SKM-1 (cell line): ENCODE results near the gene LGALS4.
"Not testable (repeated sequence)": the region's sequence is repeated elsewhere in the genome, so short reads cannot be mapped to it uniquely, and the experiment has no call there.

Experiments used
- DNase-seq: peaks from one replicate; lab custom pipeline; 2025; ENCODE audit not compliant: unreplicated experiment; lab: John Stamatoyannopoulos, UW

The LGALS4 gene

DNA sequence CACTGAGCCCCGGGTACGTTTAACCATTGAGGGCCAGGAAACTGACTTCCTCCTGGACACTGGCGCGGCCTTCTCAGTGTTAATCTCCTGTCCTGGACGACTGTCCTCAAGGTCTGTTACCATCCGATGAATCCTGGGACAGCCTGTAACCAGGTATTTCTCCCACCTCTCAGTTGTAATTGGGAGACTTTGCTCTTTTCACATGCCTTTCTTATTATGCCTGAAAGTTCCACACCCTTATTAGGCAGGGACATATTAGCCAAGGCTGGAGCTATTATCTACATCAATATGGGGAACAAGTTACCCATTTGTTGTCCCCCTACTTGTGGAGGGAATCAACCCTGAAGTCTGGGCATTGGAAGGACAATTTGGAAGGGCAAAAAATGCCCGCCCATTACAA is 13.2 kb upstream of the LGALS4 start:
- not testable (repeated sequence) for DNase-seq

DNA sequence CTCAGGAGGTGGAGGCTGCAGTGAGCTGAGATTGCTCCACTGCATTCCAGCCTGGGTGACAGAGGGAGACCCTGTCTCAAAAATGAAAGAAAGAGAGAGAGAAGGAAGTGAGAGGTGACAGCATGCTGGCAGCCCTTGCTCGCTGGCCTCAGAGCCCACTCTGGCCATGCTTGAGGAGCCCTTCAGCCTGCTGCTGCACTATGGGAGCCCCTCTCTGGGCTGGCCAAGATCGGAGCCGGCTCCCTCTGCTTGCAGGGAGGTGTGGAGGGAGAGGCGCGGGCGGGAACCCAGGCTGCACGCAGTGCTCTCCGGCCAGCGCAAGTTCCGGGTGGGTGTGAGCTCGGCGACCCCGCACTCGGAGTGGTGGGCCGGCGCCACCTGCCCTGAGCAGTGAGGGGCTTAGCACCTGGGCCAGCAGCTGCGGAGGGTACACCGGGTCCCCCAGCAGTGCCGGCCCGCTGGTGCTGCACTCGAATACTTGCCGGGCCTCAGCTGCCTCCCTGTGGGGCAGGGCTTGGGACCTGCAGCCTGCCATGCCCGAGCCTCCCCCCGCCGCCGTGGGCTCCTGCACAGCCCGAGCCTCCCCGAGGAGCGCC is 8.6 kb upstream of the LGALS4 start:
- DNase-seq: not testable (repeated sequence)

DNA sequence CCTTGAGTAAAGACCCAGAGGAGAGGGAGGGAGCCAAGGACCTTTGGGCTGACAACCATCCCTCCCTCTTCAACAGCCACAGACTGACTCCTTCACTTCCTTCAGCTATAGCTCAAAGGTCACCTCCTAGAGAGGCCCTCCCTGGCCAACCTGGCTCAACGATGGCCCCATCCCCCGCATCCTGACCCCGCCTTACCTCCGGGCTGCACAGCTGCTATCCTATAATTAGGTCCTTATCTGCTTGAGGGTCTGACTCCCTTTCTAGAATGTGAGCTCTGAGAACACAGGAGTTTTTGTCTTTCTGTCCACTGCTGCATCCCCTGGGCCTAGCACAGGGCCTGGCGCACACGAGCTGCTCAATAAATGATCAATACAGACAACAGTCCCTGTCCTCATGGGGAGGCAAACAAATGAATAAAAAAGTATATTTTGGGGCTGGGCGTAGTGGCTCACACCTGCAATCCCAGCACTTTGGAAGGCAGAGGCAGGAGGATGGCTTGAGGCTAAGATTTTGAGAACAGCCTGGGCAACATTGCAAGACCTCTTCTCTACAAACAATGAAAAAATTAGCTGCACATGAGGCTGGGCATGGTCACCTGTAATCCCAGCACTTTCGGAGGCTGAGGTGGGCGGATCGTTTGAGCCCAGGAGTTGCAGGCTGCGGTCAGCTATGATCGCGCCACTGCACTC is 6.6 kb upstream of the LGALS4 start:
- no peak for DNase-seq

DNA sequence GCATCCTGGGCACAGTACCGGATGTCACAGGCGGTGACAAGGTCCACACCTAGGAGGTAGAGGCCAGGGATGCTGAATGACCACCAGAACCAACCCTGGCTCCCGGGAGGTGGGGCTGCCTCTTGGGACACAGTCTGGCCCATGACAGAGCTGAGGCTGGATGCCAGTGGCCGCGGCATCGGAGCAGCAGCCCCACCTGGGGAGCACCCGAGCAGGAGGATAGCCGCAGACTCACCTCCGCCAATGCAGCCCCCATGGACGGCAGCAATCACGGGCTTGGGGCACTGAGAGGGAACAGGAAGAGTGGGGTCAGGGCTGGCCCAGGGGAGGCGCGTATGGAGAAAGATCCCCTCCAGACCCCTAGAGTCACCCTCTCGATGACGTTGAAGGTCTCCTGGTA is 4.3 kb upstream of the LGALS4 start:
- DNase-seq: no peak

DNA sequence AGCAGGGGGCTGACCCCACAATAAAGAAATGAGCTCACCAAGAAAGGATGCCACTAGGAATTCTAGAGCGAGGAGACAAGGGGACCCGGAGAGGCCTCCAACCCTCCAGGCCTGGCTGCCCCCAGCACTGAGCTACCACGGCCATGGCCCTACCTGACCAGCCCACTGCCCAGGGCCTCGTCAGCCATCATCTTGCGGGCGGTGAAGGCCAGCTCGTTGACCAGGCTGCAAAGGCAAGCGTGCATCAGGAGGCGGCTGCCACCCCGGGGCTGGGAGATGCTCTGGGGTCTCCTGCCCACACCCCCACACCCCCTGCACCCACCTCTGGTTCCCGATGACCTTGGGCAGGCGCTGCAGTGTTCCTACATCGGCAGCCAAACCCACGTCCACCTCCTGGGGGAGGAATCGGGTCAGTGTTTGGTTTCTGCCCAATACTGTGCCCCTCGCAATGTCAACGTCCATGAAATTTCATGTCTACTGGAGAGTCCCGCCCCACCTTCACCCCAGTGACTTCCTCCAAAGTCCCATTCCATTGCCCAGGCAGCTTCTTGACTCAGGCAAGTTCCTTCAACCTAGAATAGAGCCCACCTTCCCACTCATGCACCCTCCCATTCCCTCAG is 3.5 kb upstream of the LGALS4 start:
- no peak for DNase-seq

DNA sequence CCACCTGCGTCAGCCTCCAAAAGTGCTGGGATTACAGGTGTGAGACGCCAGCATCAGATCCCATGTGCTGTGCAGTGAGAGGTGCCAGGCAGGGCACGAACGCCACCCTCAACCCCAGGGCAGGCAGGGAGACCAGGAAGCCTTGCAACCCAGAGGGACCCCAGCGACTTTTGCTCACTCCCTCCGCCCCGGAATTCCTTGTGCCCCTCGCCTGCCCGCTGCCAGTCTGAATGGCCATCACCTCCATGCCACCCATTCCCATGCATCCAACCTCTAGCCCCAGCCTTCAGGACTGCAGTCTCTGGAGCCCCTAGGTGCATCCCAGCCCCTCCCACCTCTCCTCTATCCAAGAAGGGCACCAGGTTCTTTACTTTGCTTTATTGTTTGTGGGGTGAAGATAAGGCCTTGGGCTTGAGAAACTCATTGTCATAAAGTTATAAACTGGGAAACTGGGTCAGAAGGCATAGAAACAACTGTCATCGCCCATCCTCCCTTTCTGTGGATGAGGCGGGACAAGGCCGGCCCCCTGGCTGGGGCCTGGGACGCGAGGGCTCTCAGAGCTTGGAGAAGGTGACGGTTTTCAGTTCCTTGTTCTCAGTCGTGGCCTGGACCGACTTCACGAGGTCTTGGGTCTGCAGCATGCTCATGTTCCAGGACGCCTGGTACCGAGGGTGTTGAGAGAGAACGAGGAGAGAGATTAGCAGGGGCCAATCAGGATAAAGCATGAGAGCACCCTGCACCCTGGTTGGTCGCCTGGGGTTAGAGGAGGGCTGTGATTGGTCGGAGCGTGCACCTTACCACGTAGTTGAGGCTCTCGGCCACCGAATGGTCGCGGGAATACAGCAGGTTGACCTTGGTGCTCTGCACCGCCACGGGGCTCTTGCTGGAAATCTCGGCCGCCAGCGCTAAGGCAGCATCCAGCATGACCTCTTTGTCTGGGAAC is 2.6 kb upstream of the LGALS4 start:
- no peak for DNase-seq

DNA sequence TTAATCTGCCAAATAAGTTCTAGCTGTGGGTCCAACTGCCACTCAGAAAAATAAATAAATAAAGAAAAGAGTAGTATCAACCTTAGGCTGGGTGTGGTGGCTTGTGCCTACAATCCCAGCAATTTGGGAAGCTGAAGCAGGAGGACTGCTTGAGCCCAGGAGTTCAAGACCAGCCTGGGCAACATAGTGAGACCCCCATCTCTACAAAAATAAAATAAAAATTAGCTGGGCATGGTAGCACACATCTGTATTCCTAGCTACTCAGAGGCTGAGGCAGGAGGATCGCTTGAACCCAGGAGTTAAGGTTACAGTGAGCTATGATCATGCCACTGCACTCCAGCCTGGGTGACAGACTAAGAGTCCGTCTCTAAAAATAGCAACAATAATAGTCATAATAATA is 1.2 kb upstream of the LGALS4 start:
- DNase-seq: not testable (repeated sequence)

DNA sequence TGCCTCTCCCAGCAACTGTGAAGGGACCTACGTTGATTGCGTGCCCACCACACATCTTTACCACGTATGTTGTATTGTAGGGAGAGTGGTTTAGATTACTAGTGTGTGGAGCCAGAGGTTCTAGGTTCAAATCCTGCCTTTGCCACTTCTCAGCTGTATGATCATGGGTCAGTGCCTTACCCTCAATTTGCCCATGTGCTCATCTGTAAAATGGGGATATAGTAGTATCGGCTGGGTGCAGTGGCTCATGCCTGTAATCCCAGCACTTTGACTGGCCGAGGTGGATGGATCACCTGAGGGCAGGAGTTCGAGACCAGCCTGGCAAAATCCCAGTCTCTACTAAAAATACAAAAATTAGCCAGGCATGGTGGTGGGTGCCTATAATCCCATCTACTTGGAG is 578 bp upstream of the LGALS4 start:
- DNase-seq: no peak

DNA sequence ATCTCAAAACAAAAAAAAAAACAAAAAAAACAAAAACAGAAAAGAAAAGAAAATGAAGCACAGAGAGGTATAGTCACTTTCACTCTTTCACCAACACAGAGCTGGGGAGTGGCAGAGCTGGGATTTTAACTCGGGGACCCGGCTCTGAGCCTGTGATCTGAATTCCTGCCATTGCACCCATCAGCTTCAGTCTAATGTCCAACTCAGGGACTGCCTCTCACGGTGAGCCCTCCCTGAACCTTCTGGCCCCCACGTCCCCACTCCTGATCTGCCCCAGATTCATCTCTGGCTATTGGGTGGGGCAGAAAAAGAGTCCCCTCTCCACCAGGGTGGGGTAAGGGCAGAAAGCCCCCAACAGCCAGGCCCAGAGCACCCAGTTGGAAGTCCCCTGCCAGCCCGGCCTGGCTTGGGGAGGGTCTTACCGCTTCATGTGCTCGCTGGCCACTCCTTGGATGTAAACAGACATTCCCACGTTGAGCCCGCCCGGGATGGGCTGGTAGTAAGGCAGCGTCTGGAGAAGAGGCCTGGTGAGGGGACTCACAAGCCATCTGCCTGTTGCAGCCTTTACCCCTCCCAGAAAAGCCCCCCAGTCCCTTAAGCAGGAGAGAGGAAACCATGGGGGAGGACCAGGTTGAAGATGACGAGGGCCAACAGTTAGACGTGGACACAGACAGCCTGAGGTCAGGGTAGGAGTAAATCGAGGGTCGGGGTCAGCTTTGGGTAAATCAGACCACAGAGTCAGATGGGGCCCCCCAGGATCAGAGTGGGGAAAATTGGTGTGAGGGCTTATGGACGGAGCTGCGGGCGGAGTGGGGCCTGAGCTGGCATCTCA is 520 bp downstream of the LGALS4 start:
- DNase-seq: no peak

DNA sequence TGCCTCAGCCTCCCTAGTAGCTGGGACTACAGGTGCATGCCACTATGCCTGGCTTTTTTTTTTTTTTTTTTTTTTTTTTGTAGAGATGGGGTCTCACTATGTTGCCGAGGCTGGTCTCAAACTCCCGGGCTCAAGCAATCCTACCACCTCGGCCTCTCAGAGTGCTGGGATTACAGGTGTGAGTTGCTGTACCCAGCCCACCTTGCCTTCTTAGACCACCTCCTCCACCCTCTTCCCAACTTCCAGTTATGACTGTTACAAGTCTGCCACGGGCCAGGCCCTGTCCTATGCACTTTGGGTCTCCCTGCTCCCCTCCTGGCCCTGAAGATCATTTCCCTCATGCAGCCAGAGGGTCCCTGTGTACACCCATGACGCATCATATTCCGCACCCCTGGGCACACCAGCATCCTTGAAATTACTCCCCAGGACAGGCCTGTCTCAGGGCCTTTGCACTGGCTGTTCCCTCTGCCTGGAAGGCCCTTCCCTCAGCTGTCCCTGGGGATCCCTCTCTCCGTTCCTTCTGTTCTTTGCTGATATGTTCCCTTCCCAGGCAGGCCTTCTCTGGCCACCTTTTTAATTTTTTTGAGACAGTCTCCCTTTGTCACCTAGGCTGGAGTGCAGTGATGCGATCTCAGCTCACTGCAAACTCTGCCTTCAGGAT is 3.0 kb downstream of the LGALS4 start:
- no peak for DNase-seq

DNA sequence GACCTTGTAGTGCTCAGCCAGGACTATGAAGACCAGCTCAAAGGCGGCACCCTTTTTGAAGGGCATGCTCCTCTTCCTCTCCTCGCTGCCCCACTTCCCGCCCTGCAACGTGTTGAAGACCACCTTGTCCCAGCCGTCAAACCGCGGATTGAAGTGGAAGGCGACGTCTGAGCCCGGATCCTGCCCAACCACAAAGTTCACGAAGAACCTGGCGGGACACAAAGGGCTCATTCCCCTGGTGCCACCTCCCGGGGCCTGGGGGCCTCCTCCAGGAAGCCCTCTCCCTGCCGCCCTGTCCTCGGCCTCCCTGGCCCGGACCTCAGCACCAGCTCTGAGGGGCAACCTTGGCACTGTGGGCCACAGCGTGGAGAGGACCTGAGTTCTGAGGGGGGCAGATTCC is 4.0 kb downstream of the LGALS4 start:
- no peak for DNase-seq

DNA sequence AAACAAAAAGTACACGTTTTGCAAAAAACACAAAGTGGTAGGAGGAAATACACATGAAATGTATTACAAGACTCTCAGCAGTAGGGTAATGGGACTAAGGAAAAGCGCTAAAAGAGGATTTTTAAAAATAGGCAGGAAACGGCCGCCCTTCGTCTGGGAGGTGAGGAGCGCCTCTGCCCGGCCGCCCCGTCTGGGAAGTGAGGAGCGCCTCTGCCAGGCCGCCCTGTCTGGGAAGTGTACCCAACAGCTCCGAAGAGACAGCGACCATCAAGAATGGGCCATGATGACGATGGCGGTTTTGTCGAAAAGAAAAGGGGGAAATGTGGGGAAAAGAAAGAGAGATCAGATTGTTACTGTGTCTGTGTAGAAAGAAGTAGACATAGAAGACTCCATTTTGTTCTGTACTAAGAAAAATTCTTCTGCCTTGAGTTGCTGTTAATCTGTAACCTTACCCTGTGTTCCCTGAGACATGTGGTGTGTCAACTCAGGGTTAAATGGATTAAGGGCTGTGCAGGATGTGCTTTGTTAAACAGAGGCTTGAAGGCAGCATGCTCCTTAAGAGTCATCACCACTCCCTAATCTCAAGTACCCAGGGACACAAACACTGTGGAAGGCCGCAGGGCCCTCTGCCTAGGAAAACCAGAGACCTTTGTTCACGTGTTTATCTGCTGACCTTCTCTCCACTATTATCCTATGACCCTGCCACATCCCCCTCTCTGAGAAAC is 5.2 kb downstream of the LGALS4 start:
- DNase-seq: not testable (repeated sequence)

DNA sequence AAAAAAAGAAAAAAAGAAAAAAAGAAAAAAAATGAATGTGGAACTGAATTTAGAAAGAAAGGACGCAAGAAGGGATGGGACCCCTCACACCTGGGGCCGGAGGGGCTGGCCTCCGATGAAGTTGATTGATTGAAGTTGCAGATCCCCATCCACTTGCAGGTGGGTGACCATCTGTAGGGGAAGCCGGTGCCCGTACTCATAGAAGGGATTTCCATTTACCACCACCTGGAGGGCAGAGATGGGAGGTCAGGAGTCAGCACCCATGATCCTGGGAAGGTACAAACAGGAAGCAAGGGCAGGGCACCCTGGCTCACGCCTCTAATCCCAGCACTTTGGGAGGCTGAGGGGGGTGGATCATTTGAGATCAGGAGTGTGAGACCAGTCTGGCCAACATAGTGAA is 6.4 kb downstream of the LGALS4 start:
- DNase-seq: no peak

DNA sequence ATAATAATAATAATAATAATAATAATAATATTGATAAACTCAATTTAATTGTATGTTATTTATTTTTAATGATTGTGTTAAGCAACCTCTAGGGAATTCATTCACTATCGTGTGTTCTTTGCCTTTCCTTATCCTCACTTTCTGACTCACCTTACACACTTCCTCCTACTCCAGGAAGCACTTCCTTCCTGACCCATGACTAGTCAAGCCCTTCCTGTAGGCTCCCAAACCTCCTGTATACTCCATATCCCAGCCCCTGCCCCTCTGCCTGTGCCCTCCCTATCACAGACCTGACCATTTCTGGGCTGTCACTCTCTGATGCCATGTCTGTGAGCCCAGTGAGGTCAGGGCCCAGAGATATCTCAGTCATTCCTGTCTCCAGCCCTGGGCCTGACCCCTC is 7.6 kb downstream of the LGALS4 start:
- DNase-seq: no peak

DNA sequence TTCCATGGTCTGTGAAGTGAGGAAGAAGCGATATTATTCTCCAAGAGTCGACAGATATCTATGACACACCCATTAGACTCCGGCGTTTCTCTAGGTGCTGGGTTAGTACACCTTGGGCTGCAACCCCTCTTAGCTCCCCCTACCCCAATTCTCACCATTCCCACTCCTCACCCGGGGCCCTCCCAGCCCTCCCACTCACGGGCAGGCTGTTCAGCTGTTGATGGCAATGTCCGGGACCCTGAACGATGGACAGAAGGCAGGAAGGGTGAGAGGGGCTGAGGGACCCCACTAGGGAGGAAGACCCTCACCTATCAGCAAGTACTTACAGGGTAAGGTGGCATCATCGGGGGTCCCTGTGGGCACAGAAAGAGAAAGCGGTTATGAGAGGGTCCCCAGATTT is 9.2 kb downstream of the LGALS4 start:
- DNase-seq: no peak

DNA sequence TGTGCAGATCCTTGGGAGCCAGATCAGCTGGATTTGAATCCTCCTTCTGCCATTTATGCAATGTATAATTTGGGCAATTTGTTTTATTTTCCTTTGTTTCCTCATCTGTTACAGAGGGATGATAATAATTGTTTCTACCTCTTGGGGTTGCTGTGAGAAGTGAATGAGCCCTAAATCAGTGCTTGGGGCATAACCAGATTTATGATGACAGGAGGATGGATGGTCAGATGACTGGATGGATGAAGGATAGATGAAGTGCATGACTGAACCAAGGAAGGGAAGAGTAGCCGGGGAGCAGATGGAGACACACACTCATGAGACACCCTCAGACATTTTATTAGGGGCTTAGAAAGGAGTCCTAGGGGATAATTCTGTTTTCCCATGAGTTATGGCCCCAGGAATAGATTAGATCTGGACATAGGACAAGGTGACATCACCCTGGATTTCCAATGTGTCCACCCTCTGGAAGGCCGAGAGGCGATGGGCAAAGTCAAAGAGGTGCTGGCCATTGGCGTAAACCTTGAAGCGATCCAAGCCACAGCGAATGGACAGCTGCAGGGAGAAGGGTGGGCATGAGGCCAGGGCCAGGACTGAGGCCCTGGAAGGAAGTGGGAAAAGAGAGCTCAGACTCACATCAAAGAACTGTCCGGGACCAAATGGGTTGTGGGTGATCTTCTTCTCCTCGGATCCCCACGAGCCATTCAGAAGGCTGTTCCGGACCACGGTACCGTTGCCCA is 11.2 kb downstream of the LGALS4 start:
- DNase-seq: no peak

DNA sequence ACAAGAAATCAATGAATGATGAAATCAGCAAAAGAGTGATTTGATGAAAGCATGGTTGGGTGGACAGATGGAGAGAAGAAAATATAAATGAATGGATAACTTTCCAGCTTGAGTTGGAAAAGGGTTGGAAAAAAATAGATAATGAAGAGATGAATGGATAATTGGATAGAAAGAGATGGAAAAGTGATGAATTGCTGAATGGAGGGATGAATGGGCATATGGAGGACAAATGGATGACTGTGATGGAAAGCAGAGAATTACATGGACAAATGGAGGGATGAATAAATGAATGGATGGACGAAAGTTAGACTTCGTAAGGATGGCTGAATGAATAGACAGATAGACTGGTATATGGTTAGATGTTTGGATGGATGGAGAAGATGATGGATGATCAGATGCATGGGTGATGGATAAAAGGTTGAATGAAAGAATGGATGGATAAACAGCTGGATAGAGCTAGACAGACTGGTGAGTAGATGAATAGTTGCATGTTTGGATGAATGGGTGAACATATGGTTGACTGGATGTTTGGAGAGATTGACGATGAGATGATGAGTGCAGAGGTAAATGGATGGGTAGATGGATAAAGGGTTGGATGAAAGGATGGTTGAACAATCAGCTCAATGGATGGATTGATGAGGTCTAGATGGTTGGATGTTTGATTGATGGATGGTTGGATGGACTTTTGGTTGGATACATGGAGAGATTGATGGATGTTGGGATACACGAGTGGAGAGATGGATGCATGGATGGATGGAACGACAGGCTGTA is 12.0 kb downstream of the LGALS4 start:
- no peak for DNase-seq

DNA sequence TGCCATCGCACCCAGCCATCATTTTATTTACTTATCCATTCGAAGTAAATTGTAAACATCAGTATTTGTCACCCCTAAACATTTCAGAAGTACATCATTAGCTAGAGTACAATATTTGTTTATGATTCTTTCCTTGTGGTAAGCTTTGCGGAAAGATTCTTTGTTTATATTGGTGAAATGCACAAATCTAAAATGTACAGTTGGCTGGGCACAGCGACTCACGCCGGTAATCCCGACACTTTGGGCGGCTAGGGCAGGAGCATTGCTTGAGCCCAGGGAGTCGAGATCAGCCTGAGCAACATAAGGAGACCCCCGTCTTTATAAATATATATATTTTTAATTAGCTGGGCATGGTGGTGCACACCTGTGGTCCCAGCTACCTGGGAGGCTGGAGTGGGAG is 13.6 kb downstream of the LGALS4 start:
- no peak for DNase-seq
